ENCODE results near the gene MYBPC2. TPM values are rescaled to one million over a fixed set of nuclear protein-coding genes. Genes with fewer than 3 reads are reported as not detected.

The MYBPC2 gene
- total RNA-seq, 1 donor from 2014 or later, result 0.77 TPM

- H3K36me3 ChIP-seq, result no peaks in the 10 kb centered on the region
- DNase-seq (ENCODE audit: low spot score), result no peak
- H3K36me3 Mint-ChIP-seq, result peaks cover 14% of the 10 kb centered on the region
- H3K4me3 ChIP-seq, result no peak overlapping the region
- no peak overlapping the region for H3K4me2 ChIP-seq
- TF ChIP-seq CTCF (IDR thresholded peaks at IDR 0.05) (no peak), EZH2phosphoT487 (IDR thresholded peaks at IDR 0.05) (no peak), EZH2 (IDR thresholded peaks at IDR 0.05) (no peak)
- H3K4me1 ChIP-seq, result peaks cover 4% of the 10 kb centered on the region
- H2AFZ ChIP-seq (replicated peaks), result no peak overlapping the region
- peaks cover 12% of the 10 kb centered on the region for H3K4me1 Mint-ChIP-seq
- H3K27me3 Mint-ChIP-seq (ENCODE audit: insufficient read depth, low read depth), result peaks cover 18% of the 10 kb centered on the region
- peaks cover 14% of the 10 kb centered on the region for H4K20me1 ChIP-seq (ENCODE audit: low read depth)
- peaks cover 32% of the 10 kb centered on the region for H3F3A ChIP-seq (ENCODE audit: low read depth)
- H3K4me3 Mint-ChIP-seq, result peak overlapping the region; percentile 64
- no peak overlapping the region for H3K9ac ChIP-seq
- H3K27me3 ChIP-seq, result no peaks in the 10 kb centered on the region
- H3K9me3 Mint-ChIP-seq, result peaks cover 19% of the 10 kb centered on the region
- H3K27ac Mint-ChIP-seq, result peak overlapping the region; percentile 12
- peaks cover 32% of the 10 kb centered on the region for H3K79me2 ChIP-seq (ENCODE audit: low read depth)
- no peak overlapping the region for H3K27ac ChIP-seq
- no peaks in the 10 kb centered on the region for H3K9me3 ChIP-seq (ENCODE audit: low read depth)
These were observed 42.4 kb downstream of the MYBPC2 start for GRCh38 chr19:50475101-50475568.

DNA sequence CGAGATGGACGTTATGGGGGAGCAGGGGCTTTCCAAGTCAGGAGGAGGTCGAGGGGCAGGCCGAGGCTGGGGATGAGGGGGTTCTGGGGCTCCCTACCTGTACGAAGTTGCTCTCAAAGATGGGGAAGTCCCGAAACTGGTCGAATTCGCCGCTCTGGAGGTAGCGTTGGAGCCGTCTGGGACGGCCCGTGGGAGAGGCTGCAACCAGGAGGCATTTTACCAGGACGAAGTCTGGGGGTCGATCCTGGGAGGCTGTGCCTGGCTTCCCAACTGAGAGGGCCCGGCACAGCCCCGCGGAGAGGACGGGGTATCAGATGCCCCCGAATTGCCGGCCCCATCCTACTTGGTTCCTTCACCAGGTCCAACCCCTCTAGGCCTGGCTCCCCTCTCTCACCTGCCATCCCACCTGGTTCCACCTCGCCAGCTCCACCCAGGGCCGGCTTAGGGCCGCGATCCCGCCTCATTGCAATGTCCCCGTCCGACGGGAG is 43.1 kb downstream of the MYBPC2 start:
- H3F3A ChIP-seq (ENCODE audit: low read depth), result peaks cover 32% of the 10 kb centered on the region
- Mint-ChIP-seq H3K4me1 (peaks cover 12% of the 10 kb centered on the region), H3K27me3 (ENCODE audit: insufficient read depth, low read depth) (peaks cover 15% of the 10 kb centered on the region), H3K4me3 (peak overlapping the region; percentile 98), H3K9me3 (peaks cover 19% of the 10 kb centered on the region), H3K27ac (no peak overlapping the region), H3K36me3 (peaks cover 14% of the 10 kb centered on the region)
- no peak overlapping the region for H3K9ac ChIP-seq
- peaks cover 32% of the 10 kb centered on the region for H3K79me2 ChIP-seq (ENCODE audit: low read depth)
- peaks cover 14% of the 10 kb centered on the region for H4K20me1 ChIP-seq (ENCODE audit: low read depth)
- peaks cover 4% of the 10 kb centered on the region for H3K4me1 ChIP-seq
- DNase-seq (ENCODE audit: low spot score), result no peak
- H3K4me3 ChIP-seq, result peak overlapping the region; percentile 69
- peak overlapping the region; percentile 27 for H2AFZ ChIP-seq (replicated peaks)
- no peaks in the 10 kb centered on the region for H3K9me3 ChIP-seq (ENCODE audit: low read depth)
- H3K27me3 ChIP-seq, result no peaks in the 10 kb centered on the region
- TF ChIP-seq CTCF (IDR thresholded peaks at IDR 0.05), result no peak
- H3K4me2 ChIP-seq, result no peak overlapping the region
- H3K36me3 ChIP-seq, result no peaks in the 10 kb centered on the region
- H3K27ac ChIP-seq, result no peak overlapping the region

DNA sequence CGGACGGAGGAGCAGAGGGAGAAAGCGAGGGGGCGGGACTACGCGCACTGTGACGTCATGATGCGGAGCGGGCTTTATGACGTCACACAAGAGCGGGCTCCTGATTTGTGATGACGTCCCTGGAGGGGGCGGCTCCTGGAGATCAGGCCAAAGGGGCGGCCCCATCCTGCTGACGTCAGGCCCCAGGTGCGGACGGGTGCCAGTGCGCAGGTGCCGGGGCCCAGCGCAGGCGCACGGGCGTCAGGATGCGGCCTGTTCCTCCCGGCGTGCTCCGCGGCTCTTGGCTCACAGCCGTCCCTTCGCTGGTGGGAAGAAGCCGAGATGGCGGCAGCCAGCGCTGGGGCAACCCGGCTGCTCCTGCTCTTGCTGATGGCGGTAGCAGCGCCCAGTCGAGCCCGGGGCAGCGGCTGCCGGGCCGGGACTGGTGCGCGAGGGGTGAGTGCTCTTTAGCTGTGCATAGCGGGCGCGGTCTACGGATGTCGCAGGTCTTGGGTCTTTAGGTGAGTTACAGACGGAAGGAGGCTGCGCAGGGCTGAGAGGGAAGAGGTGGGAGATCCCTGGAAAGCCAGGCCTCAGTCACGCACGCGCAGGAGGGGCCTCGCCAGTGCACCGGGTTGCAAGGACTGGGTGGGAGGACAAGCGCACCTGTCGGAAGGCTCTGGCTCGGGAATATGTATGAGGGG is 43.7 kb downstream of the MYBPC2 start, which contains the start of the genes EMC10 and GARIN5A:
EMC10 (plus strand) TSS at position 284 of the 683 bp plus-strand sequence; CDS start at position 322, 38 bp downstream.
GARIN5A (minus strand) TSS at position 625 of the 683 bp plus-strand sequence; CDS start at position 165, 460 bp downstream.
- H3K27ac ChIP-seq, result peak within 1 kb of the TSS; percentile 80
- H3K4me2 ChIP-seq, result peak within 1 kb of the TSS; percentile 84
- H3F3A ChIP-seq (ENCODE audit: low read depth), result peaks cover 31% of the 10 kb centered on the region
- peak within 1 kb of the TSS; percentile 71 for H2AFZ ChIP-seq (replicated peaks)
- Mint-ChIP-seq H3K36me3 (peaks cover 16% of the 10 kb centered on the region), H3K27ac (peak within 1 kb of the TSS; percentile 89), H3K4me1 (peaks cover 12% of the 10 kb centered on the region), H3K27me3 (ENCODE audit: insufficient read depth, low read depth) (peaks cover 13% of the 10 kb centered on the region), H3K4me3 (peak within 1 kb of the TSS; percentile 98), H3K9me3 (peaks cover 19% of the 10 kb centered on the region)
- no peak for TF ChIP-seq EZH2 (IDR thresholded peaks at IDR 0.05)
- no peak for TF ChIP-seq EZH2phosphoT487 (IDR thresholded peaks at IDR 0.05)
- peaks cover 4% of the 10 kb centered on the region for H3K4me1 ChIP-seq
- peak; percentile 96 for DNase-seq (ENCODE audit: low spot score)
- peak within 1 kb of the TSS; percentile 69 for H3K4me3 ChIP-seq
- H4K20me1 ChIP-seq (ENCODE audit: low read depth), result peaks cover 14% of the 10 kb centered on the region
- H3K27me3 ChIP-seq, result no peaks in the 10 kb centered on the region
- no peaks in the 10 kb centered on the region for H3K36me3 ChIP-seq
- peak within 1 kb of the TSS; percentile 68 for H3K9ac ChIP-seq
- H3K9me3 ChIP-seq (ENCODE audit: low read depth), result no peaks in the 10 kb centered on the region
- peaks cover 32% of the 10 kb centered on the region for H3K79me2 ChIP-seq (ENCODE audit: low read depth)

GRCh38 chr19:50476907-50477238 is 44.2 kb downstream of the MYBPC2 start:
- Mint-ChIP-seq H3K9me3 (peaks cover 19% of the 10 kb centered on the region), H3K36me3 (peaks cover 16% of the 10 kb centered on the region), H3K4me1 (peaks cover 12% of the 10 kb centered on the region), H3K4me3 (peak overlapping the region; percentile 98), H3K27ac (peak overlapping the region; percentile 89), H3K27me3 (ENCODE audit: insufficient read depth, low read depth) (peaks cover 12% of the 10 kb centered on the region)
- Histone ChIP-seq H3K4me2 (peak overlapping the region; percentile 84), H3K4me1 (peaks cover 4% of the 10 kb centered on the region), H3K79me2 (ENCODE audit: low read depth) (peaks cover 32% of the 10 kb centered on the region), H2AFZ (replicated peaks) (peak overlapping the region; percentile 71), H3K27me3 (no peaks in the 10 kb centered on the region), H3K27ac (peak overlapping the region; percentile 80), H3F3A (ENCODE audit: low read depth) (peaks cover 26% of the 10 kb centered on the region), H3K4me3 (peak overlapping the region; percentile 69), H4K20me1 (ENCODE audit: low read depth) (peaks cover 14% of the 10 kb centered on the region), H3K9ac (peak overlapping the region; percentile 68), H3K9me3 (ENCODE audit: low read depth) (no peaks in the 10 kb centered on the region), H3K36me3 (no peaks in the 10 kb centered on the region)
- DNase-seq (ENCODE audit: low spot score), result no peak
- no peak for TF ChIP-seq EZH2 (IDR thresholded peaks at IDR 0.05)
- TF ChIP-seq CTCF (IDR thresholded peaks at IDR 0.05), result no peak

Measured in neural progenitor cell (in vitro differentiated cells).